Activated B cell treated with CpG ODN at 0.5 μM for 24 hours (primary cell): ENCODE results near the gene PARM1. TPM values are rescaled to one million over a fixed set of nuclear protein-coding genes. Genes with fewer than 3 reads are reported as not detected.

ENCODE experiments used
- ATAC-seq: fragments of 200-7000 bp; cut with Tn5 transposase; one replicate; pipeline ENCODE4 v1.10.0; 2021; ENCODE audit warnings: low read depth, mild to moderate bottlenecking, moderate library complexity
- CTCF ChIA-PET: fragments of 350-600 bp; sonication (Branson Sonifier 250); formaldehyde crosslinking; loops from one replicate; lab custom pipeline; 2021; ENCODE audit warnings: antibody characterized with exemption; lab: Charles Lee
- POLR2A ChIA-PET: fragments of 350-600 bp; sonication (Branson Sonifier 250); formaldehyde crosslinking; loops from one replicate; lab custom pipeline; 2021; ENCODE audit warnings: antibody characterized with exemption; lab: Charles Lee
- DNase-seq: peaks from one replicate; pipeline ENCODE4 v3.0.0; 2022
- H3K27ac Mint-ChIP-seq: one replicate; pipeline ENCODE4 v1.8.0; 2020; ENCODE audit warnings: mixed read lengths
- H3K27me3 Mint-ChIP-seq: one replicate; pipeline ENCODE4 v1.8.0; 2021; ENCODE audit warnings: mixed read lengths
- H3K36me3 Mint-ChIP-seq: one replicate; pipeline ENCODE4 v1.8.0; 2021; ENCODE audit warnings: low read depth, mixed read lengths
- H3K4me1 Mint-ChIP-seq: one replicate; pipeline ENCODE4 v1.8.0; 2021; ENCODE audit warnings: mixed read lengths
- H3K4me3 Mint-ChIP-seq: one replicate; pipeline ENCODE4 v1.8.0; 2020; ENCODE audit warnings: mild to moderate bottlenecking, mixed read lengths
- H3K9me3 Mint-ChIP-seq: one replicate; pipeline ENCODE4 v1.8.0; 2020; ENCODE audit warnings: mixed read lengths
- CTCF ChIP-seq: fragments of 200-600 bp; IDR thresholded peaks from one replicate; pipeline ENCODE4 v1.8.0; 2022; ENCODE audit warnings: antibody characterized with exemption, mild to moderate bottlenecking
- intact Hi-C: fragments of 100-400 bp; cut with micrococcal nuclease; formaldehyde crosslinking; loops from one replicate; pipeline ENCODE4 v1.15.1; 2024
- total RNA-seq: library from RNA; stranded (reverse); gene quantifications from 2 replicates; pipeline ENCODE4 v1.2.3, GENCODE V29; 2022

The PARM1 gene
- total RNA-seq, 1 donor from 2014 or later: 6.5 TPM

DNA sequence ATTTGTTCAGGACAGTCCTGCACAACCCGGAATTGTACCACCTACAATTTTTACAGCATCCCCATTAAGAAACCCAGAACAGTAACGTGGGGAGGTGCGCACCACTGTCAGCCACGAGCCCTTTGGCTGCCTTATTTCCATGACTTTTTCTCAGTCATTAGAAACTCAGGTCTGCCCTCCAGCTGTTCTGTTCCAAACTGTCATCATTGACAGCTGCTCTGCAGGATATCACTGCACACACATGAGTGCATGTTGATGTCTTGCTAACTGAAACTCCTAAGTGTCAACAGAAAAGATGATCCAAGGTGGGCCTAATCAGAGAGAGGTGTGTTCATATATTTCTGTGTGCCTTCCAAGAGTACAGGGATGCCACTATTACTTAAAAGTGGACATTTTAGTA is 123.4 kb downstream of the PARM1 start:
- CTCF ChIA-PET: interaction anchor here (0.9 kb wide), 1 partner anchor 124 kb away, joined by 3 read pairs; the partner anchor contains the start of gene PARM1
- Mint-ChIP-seq H3K4me3 (no peak overlapping the region), H3K9me3 (no peaks in the 10 kb centered on the region), H3K27ac (no peak overlapping the region), H3K27me3 (no peaks in the 10 kb centered on the region), H3K36me3 (no peaks in the 10 kb centered on the region), H3K4me1 (no peaks in the 10 kb centered on the region)
- intact Hi-C loops: no loop called here
- DNase-seq (no peak), ATAC-seq (no peak)
- TF ChIP-seq CTCF: no peak
- POLR2A ChIA-PET: interaction anchor here (1.2 kb wide), 1 partner anchor 10 kb away, joined by 3 read pairs; no protein-coding TSS in a partner anchor

DNA sequence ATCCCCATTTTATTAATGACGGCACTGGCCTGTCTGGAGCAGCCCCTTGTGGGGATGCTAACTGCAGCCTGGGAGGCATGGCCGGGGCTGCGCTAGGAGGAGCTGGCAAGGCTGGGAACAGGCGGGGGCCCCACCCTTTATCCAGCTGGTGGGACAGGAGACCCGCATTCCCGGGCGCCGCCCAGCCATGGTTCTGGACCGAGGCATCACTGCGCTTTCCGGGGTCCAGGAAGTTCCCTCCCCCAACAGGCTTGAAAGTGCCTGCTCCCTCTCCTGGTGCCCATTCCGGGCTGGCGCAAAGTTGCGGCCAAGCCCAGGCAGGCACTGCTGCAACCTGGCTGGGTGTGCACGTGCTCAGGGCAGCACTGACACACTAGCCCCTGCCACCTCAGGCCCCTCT is 124.5 kb downstream of the PARM1 start:
- DNase-seq: no peak
- H3K36me3 Mint-ChIP-seq: no peaks in the 10 kb centered on the region

DNA sequence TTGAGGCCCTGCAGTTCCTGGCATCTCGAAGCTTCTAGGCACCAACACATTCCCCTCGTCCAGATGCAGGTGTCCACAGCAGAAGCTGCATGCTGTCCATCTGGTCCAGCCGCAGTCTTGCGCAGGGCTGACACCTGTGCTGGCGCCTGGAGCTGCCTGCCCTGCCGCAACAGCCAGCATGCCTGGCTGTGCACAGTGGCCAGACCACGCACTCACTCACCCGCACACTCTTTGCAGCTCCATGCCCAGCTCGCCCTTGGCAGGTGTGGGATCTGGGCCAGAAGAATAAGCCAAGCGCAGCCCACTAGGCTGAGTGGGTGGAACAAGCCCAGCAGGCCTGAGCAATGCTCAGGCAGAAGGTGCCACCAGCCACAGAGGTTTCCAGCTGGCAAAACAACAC is 125.6 kb downstream of the PARM1 start:
- DNase-seq: no peak
- no peak for ATAC-seq
- H3K4me3 Mint-ChIP-seq: no peak overlapping the region
- no peaks in the 10 kb centered on the region for H3K4me1 Mint-ChIP-seq
- no peaks in the 10 kb centered on the region for H3K9me3 Mint-ChIP-seq
- no peak overlapping the region for H3K27ac Mint-ChIP-seq
- ChIA-PET POLR2A (no interaction called here), CTCF (no interaction called here)
- H3K27me3 Mint-ChIP-seq: no peaks in the 10 kb centered on the region
- TF ChIP-seq CTCF: no peak
- H3K36me3 Mint-ChIP-seq: no peaks in the 10 kb centered on the region
- intact Hi-C loops: no loop called here

More for the DNA sequence above, 124.5 kb downstream of the PARM1 start:
- CTCF ChIA-PET: interaction anchor here (0.9 kb wide), 1 partner anchor 125 kb away, joined by 3 read pairs; the partner anchor contains the start of gene PARM1
- no peaks in the 10 kb centered on the region for H3K4me1 Mint-ChIP-seq
- no peak overlapping the region for H3K27ac Mint-ChIP-seq
- intact Hi-C loops: no loop called here
- ATAC-seq: no peak
- H3K4me3 Mint-ChIP-seq: no peak overlapping the region
- no peaks in the 10 kb centered on the region for H3K27me3 Mint-ChIP-seq
- TF ChIP-seq CTCF: no peak
- POLR2A ChIA-PET: interaction anchor here (1.2 kb wide), 1 partner anchor 11 kb away, joined by 3 read pairs; no protein-coding TSS in a partner anchor
- no peaks in the 10 kb centered on the region for H3K9me3 Mint-ChIP-seq

GRCh38 chr4:75063433-75063832 is 130.5 kb downstream of the PARM1 start:
- CTCF ChIA-PET: no interaction called here
- Mint-ChIP-seq H3K4me3 (no peak overlapping the region), H3K27me3 (no peaks in the 10 kb centered on the region), H3K4me1 (peaks cover 2% of the 10 kb centered on the region), H3K9me3 (no peaks in the 10 kb centered on the region), H3K27ac (no peak overlapping the region), H3K36me3 (no peaks in the 10 kb centered on the region)
- intact Hi-C loops: no loop called here
- POLR2A ChIA-PET: no interaction called here
- TF ChIP-seq CTCF: no peak
- ATAC-seq (no peak), DNase-seq (no peak)

DNA sequence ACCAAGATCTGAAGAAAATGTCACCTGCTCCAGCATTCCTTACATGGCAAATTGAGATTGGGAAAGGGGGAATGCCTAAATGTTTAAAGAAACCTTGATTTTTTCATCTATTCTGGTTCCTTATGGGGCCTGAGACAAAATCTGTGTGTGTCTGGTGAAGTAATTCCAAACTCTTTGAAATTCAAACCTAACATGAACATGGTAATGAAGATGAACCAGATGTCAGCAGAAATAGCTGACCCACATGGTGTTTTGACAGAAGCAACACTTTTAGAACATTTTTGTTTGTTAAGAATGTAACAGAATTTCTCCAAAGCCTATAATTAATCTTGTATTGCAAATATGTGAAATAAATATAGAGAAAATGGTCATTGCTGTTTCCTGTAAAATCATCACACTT is 133.0 kb downstream of the PARM1 start:
- peaks cover 19% of the 10 kb centered on the region for H3K4me1 Mint-ChIP-seq
- H3K27me3 Mint-ChIP-seq: no peaks in the 10 kb centered on the region
- no peak for ATAC-seq
- H3K36me3 Mint-ChIP-seq: no peaks in the 10 kb centered on the region
- POLR2A ChIA-PET: no interaction called here
- intact Hi-C loops: loop anchor here (5.0 kb wide), 1 partner anchor 36 kb away; no protein-coding TSS in a partner anchor
- H3K9me3 Mint-ChIP-seq: no peaks in the 10 kb centered on the region
- no peak overlapping the region for H3K27ac Mint-ChIP-seq
- no peak for DNase-seq
- CTCF ChIA-PET: no interaction called here
- no peak for TF ChIP-seq CTCF
- H3K4me3 Mint-ChIP-seq: no peak overlapping the region
